SJCRH30 (cell line): ENCODE results near the gene MPP1. TPM values are rescaled to one million over a fixed set of nuclear protein-coding genes. Genes with fewer than 3 reads are reported as not detected.

Experiments used
- DNase-seq, 2 experiments: peaks; one replicate each; pipeline ENCODE4 v3.0.0-alpha.2; 2015 to 2020
- H3K27ac ChIP-seq: fragments of 250-450 bp; sonication (Bioruptor Pico); 2 replicates; pipeline ENCODE4 v1.5.1; 2020; ENCODE audit warnings: mild to moderate bottlenecking, moderate library complexity
- H3K27me3 ChIP-seq: fragments of 250-450 bp; sonication (Bioruptor Pico); 2 replicates; pipeline ENCODE4 v1.5.1; 2020; ENCODE audit warnings: mild to moderate bottlenecking, moderate library complexity
- H3K36me3 ChIP-seq: fragments of 250-450 bp; sonication (Bioruptor Pico); 2 replicates; pipeline ENCODE4 v1.5.1; 2020; ENCODE audit warnings: mild to moderate bottlenecking, moderate library complexity
- H3K4me1 ChIP-seq: fragments of 250-450 bp; sonication (Bioruptor Pico); 2 replicates; pipeline ENCODE4 v1.5.1; 2020; ENCODE audit warnings: mild to moderate bottlenecking, moderate library complexity
- H3K4me3 ChIP-seq: fragments of 250-450 bp; sonication (Bioruptor Pico); 2 replicates; pipeline ENCODE4 v1.5.1; 2020; ENCODE audit warnings: mild to moderate bottlenecking, moderate library complexity
- H3K9me3 ChIP-seq: fragments of 250-450 bp; sonication (Bioruptor Pico); replicated peaks from 2 replicates; pipeline ENCODE4 v1.5.1; 2020; ENCODE audit warnings: mild to moderate bottlenecking, moderate library complexity
- total RNA-seq: library from RNA; depleted of rRNA; stranded (reverse); fragments of >200 nt; shearing (Covaris generic); gene quantifications from 2 replicates; pipeline ENCODE4 v1.2.3, GENCODE V29; 2014; rRNA removed

The MPP1 gene
- total RNA-seq, 1 experiment from 2014 or later, result not detected

GRCh38 chrX:154734061-154734781 is 71.1 kb downstream of the MPP1 start:
- Histone ChIP-seq H3K36me3 (no peaks in the 10 kb centered on the region), H3K9me3 (no peaks in the 10 kb centered on the region), H3K4me1 (peaks cover 3% of the 10 kb centered on the region; the same call in 1 of the 2 replicates), H3K27ac (no peak overlapping the region), H3K4me3 (no peak overlapping the region), H3K27me3 (no peaks in the 10 kb centered on the region)
- DNase-seq, result no peak

GRCh38 chrX:154733066-154733425 is 72.2 kb downstream of the MPP1 start:
- peaks cover 3% of the 10 kb centered on the region; the same call in 1 of the 2 replicates for H3K4me1 ChIP-seq
- no peaks in the 10 kb centered on the region for H3K27me3 ChIP-seq
- DNase-seq, result no peak

GRCh38 chrX:154732421-154733065 is 72.7 kb downstream of the MPP1 start:
- Histone ChIP-seq H3K4me1 (peaks cover 5% of the 10 kb centered on the region; the same call in 1 of the 2 replicates), H3K4me3 (no peak overlapping the region), H3K27ac (no peak overlapping the region), H3K9me3 (no peaks in the 10 kb centered on the region), H3K36me3 (no peaks in the 10 kb centered on the region), H3K27me3 (no peaks in the 10 kb centered on the region)
- DNase-seq, result no peak

More at GRCh38 chrX:154733066-154733425, 72.2 kb downstream of the MPP1 start:
- no peaks in the 10 kb centered on the region for H3K36me3 ChIP-seq
- no peak overlapping the region for H3K4me3 ChIP-seq
- no peaks in the 10 kb centered on the region for H3K9me3 ChIP-seq
- no peak overlapping the region for H3K27ac ChIP-seq

DNA sequence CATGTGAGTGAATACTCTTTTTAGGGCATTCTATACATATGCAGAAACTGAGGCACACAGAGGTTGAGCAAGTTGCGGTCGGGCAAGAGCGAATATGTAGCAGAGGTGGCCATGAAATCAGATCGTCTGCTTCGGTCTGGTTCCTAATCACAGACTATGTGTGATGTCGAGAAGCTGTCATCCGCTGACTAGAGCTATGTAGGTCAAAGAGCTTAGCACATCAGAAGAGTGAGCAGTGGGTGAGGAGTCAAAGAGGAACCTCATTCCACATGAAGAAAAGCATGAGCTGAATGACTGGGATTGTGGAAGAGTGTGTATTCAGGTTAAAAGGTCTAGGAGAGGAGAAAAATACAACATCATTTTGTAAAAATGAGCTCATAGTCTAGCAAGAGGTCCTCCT is 73.4 kb downstream of the MPP1 start:
- Histone ChIP-seq H3K4me1 (peaks cover 6% of the 10 kb centered on the region; the same call in 1 of the 2 replicates), H3K4me3 (no peak overlapping the region), H3K36me3 (no peaks in the 10 kb centered on the region), H3K9me3 (no peaks in the 10 kb centered on the region), H3K27ac (no peak overlapping the region), H3K27me3 (no peaks in the 10 kb centered on the region)
- no peak for DNase-seq

- Histone ChIP-seq H3K4me3 (no peak overlapping the region), H3K4me1 (peaks cover 6% of the 10 kb centered on the region; the same call in 1 of the 2 replicates), H3K27ac (no peak overlapping the region), H3K9me3 (no peaks in the 10 kb centered on the region), H3K36me3 (no peaks in the 10 kb centered on the region), H3K27me3 (no peaks in the 10 kb centered on the region)
- no peak for DNase-seq
Observed at GRCh38 chrX:154731184-154731583, 74.1 kb downstream of the MPP1 start.

- H3K4me1 ChIP-seq, result peaks cover 6% of the 10 kb centered on the region; the same call in 1 of the 2 replicates
- no peaks in the 10 kb centered on the region for H3K9me3 ChIP-seq
- H3K4me3 ChIP-seq, result no peak overlapping the region
- H3K27me3 ChIP-seq, result no peaks in the 10 kb centered on the region
- no peaks in the 10 kb centered on the region for H3K36me3 ChIP-seq
- H3K27ac ChIP-seq, result no peak overlapping the region
- DNase-seq, result no peak
Observed at GRCh38 chrX:154730253-154730891, 74.9 kb downstream of the MPP1 start.

GRCh38 chrX:154729439-154729838 is 75.8 kb downstream of the MPP1 start:
- H3K9me3 ChIP-seq, result no peaks in the 10 kb centered on the region
- H3K27ac ChIP-seq, result no peak overlapping the region
- H3K36me3 ChIP-seq, result no peaks in the 10 kb centered on the region
- DNase-seq, result no peak
- no peak overlapping the region for H3K4me3 ChIP-seq
- H3K4me1 ChIP-seq, result peaks cover 6% of the 10 kb centered on the region; the same call in 1 of the 2 replicates
- no peaks in the 10 kb centered on the region for H3K27me3 ChIP-seq

Other genes with a start within 250 kb of the MPP1 start
- not detected in 2 replicates for gene CTAG1A, start 220.4 kb downstream of the MPP1 start, total RNA-seq
- not detected in 2 replicates for gene CTAG1B, start 186.2 kb downstream of the MPP1 start, total RNA-seq
- gene CTAG2, start 151.9 kb downstream of the MPP1 start, total RNA-seq, result 4.1 and 4.2 TPM in 2 replicates
- gene GAB3, start 54.4 kb downstream of the MPP1 start, total RNA-seq, result 0.03 TPM in 1 of 2 replicates, not detected in the other
- gene DKC1, start 42.6 kb downstream of the MPP1 start, total RNA-seq, result 91.0 and 97.8 TPM in 2 replicates
- gene SMIM9, start 29.2 kb upstream of the MPP1 start, total RNA-seq, result not detected in 2 replicates
- 4.6 and 5.2 TPM in 2 replicates for gene F8A1, start 80.9 kb upstream of the MPP1 start, total RNA-seq
- 0.23 and 0.42 TPM in 2 replicates for gene F8, start 217.2 kb upstream of the MPP1 start, total RNA-seq
- 94.2 and 97.0 TPM in 2 replicates for gene FUNDC2, start 221.4 kb upstream of the MPP1 start, total RNA-seq